ENCODE measurements around the gene TRPV5.

The TRPV5 gene

GRCh38 chr7:142883571-142884285 lies 49.8 kb downstream of the TRPV5 start:
- DNase-seq: no peak

DNA sequence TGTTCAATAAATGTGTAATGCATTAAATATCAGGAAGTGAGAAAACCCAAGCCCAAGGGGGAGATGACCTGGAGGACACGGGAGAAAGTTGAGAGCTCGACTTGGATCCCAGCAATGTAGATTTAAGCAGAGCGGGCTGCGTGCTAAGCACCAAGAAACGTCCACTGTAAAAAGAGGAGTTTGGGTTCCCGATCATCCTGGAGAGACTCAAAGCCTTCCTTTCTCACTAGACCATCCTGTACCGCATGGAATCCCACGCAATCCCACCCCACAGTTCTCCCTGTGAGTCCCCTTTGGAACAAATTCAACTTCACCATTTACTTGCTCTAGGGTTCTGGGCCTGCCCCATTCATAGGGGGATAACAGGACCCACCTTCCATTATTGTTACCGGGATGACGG lies 50.4 kb downstream of the TRPV5 start:
- DNase-seq: no peak

- DNase-seq: no peak
Observed at GRCh38 chr7:142882338-142882678, 51.2 kb downstream of the TRPV5 start.

- no peak for DNase-seq
Observed at GRCh38 chr7:142881586-142882337, 51.8 kb downstream of the TRPV5 start.

DNA sequence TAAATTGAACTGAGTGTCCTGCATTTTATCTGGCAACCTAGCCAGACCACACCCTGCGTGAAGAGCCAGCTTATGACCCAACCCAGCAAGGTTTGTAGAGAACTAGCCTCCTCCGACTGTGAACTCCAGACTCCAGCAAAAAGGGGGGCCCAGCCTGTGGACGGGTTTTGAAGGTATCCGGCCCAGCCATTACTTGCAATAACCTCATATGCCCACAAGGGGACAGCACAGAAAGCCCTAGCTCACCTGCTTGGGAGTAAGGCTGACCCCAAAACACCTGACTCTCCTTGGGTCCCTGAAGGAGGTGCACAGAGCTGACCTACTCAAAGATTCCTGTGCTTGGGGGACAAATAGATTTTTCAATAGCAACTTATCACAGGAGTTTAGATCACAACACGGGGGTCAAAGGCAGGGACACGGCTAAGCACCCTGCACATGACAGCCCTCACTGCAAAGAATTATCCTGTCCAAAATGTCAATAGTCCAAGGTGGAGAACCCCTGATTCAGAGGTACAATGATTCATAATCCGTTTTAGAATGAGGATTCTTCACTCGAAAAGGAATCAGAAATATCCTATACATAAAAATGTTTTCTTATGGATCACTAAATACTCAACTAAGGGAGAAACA lies 52.6 kb downstream of the TRPV5 start:
- DNase-seq: no peak

GRCh38 chr7:142879060-142879459 lies 54.5 kb downstream of the TRPV5 start:
- no peak for DNase-seq

- DNase-seq: no peak
Observed at GRCh38 chr7:142878315-142878714, 55.2 kb downstream of the TRPV5 start.

- no peak for DNase-seq
Observed at GRCh38 chr7:142876991-142877910, 56.3 kb downstream of the TRPV5 start.

- DNase-seq: no peak
Observed at GRCh38 chr7:142876236-142876960, 57.1 kb downstream of the TRPV5 start.

GRCh38 chr7:142875456-142875855 lies 58.1 kb downstream of the TRPV5 start:
- no peak for DNase-seq

DNA sequence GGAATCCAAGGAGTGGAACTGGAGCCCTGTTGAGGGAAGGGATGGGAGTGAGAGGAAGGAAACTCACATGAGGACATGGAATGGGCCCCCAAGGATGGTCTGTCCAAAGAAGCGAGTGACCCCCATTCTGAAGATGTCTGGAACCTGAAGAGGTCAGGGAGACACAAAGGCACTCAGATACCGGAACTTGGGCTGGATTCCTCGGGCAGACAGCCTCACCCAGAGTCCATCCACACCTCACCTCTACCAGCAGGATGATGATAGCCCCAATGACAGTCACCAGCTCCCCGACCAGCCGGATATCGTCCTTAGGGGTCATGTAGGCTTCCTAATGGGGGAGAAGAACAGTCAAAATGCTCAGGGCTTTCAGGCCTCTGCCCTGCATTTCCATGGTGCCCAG lies 58.7 kb downstream of the TRPV5 start:
- DNase-seq: no peak

DNA sequence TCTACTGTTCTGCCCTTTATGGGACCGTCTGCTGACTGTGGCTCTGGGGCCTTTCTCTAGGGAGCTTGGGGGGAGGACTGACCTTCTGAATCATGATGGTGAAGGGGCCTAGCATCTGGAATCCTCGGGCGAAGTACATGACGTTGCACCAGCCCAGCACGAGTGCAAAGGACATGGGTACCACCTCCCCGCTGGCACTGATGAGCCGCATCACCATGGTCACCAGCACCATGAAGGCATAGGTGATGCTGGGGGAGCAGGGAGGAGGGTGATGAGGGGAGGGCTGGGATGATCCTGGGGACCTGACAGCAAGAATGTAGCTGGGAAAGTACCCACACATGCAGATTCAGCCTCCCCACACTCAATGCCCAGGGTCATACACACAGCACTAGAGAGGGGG lies 59.1 kb downstream of the TRPV5 start:
- DNase-seq: no peak

DNA sequence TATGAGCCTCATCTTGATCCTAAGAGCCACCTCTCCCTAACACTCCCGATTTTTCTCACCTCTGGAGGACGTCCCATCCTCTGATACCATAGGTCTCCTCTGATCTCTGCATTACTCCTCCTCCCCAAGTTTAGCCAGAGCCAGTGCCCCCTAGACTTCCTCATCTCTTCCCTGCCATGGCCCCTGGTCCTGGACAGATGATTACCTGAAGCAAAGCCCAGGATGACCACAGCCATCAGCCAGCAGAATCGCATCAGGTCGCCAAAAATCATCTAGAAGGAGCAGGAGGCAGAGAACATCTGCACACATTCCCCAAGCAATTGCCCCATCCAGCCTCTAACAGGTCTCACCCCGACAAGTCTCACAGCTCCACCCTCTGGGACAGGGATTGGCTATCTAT lies 59.7 kb downstream of the TRPV5 start:
- DNase-seq: no peak

GRCh38 chr7:142873281-142873784 lies 60.2 kb downstream of the TRPV5 start:
- DNase-seq: no peak

DNA sequence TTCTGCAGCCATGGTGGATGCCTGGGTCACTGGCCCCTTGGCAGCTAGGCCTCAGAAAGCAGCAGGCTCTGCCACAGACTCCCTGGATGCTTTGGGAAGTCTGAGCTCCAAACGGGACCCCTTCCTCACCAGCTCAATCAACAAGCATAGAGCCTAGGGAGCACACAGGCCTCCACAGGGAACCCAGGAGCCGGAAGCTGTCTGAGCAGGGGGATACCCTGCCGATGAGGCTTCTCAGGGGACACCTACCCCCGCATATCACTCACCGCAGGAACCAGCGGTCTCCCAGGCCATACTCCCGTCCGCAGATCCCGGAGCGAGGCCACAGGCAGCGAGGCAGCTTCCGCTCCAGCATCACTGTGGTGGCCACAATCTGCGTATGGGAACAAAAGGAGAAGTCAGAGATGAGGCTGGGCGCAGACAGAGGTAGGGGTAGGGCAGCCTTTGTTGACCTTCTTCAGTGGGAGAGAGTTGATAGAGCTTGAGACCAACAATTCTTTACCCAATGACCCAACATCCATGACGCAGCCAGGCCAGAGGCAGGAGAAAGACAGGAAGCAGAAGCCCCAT lies 61.4 kb downstream of the TRPV5 start:
- DNase-seq: no peak

- DNase-seq: no peak
Observed at GRCh38 chr7:142871260-142872105, 62.1 kb downstream of the TRPV5 start.

DNA sequence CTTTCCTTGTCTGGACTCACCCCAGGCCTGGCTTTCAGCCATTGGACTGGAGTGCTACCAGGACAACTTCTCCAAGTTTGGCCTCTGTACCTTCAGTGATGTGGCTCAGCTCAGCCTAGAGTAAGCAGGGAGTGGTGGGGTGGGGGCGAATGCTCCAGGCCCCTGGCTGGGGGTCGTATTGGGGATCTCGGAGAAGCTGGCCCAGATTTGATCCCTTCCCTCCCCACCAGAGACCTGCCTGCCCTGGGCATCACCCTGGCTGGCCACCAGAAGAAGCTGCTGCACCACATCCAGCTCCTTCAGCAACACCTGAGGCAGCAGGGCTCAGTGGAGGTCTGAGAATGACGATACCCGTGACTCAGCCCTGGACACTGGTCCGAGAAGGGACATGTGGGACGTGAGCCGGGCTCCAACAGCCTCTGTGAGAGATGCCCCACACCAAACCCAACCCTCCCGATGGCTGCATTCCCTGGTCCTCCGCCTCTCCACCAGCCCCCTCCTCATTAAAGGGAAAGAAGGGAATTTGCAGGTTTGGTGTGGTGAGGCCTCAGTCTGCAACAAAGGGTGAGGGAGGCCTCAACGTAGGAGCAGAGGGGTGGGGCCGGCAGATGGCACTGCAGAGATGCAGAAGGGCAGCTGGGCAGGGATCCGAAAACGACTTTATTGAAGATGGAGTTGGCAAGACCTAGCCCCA lies 62.8 kb downstream of the TRPV5 start:
- no peak for DNase-seq

DNA sequence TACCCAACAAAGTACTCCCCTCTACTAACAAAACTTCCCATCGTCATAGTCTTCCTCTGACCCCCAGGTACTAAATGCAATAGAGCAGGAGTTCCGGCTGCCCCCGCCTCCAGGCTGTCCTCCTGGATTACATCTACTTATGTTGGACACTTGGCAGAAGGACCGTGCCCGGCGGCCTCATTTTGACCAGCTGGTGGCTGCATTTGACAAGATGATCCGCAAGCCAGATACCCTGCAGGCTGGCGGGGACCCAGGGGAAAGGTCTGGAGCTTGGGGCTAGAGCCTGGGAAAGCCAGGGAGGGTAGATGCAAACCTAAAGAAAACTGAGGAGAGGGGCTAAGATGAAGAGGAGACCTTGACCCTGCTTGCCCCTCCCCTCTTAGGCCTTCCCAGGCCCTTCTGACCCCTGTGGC lies 63.4 kb downstream of the TRPV5 start:
- DNase-seq: no peak

DNA sequence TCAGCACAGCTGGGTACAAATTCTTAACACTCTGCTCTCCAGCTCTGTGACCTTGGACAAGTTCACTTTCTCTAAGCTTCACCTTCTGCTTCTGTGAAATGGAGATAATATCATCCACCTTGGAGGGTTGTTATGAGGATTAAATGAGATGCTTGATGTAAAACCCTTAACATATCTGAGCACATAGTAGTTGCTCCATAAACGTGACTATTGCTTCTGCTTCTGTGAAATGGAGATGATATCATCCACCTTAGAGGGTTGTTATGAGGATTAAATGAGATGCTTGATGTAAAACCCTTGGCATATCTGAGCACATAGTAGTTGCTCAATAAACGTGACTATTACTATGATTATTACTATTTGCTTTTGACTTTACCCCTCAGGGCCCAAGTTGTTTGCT lies 64.1 kb downstream of the TRPV5 start:
- no peak for DNase-seq

- no peak for DNase-seq
Observed at GRCh38 chr7:142868986-142869415, 64.5 kb downstream of the TRPV5 start.

All from NCI-H2227 treated with DMSO at 0.1 percent for 48 hours (cell line).